GM18505 (cell line): ENCODE data around the gene PRDM2.
"Not testable (repeated sequence)": the region's sequence is repeated elsewhere in the genome, so short reads cannot be mapped to it uniquely, and the experiment has no call there.

Experiments used
- ATAC-seq: cut with Tn5 transposase; IDR thresholded peaks from one replicate; pipeline ENCODE4 v1.9.1; 2021; ENCODE audit not compliant: unreplicated experiment
- POLR2A ChIP-seq: IDR thresholded peaks from 4 replicates; pipeline ENCODE4 v1.6.1; 2011; ENCODE audit warnings: borderline replicate concordance; ENCODE audit not compliant: insufficient read depth, insufficient read length; ENCODE audit errors: extremely low read depth

The PRDM2 gene

GRCh38 chr1:13699936-13700520 is at the start of gene PRDM2:
TSS of gene PRDM2 (plus strand) at chr1:13700188. CDS start at chr1:13715606, 15,418 bp downstream.
- ATAC-seq: peak; percentile 44
- peak; percentile 73 for TF ChIP-seq POLR2A

- no peak for ATAC-seq
- TF ChIP-seq POLR2A: no peak
Observed at GRCh38 chr1:13651279-13651678, 48.7 kb upstream of the PRDM2 start.

- ATAC-seq: no peak
- TF ChIP-seq POLR2A: no peak
Observed at GRCh38 chr1:13652238-13652637, 47.8 kb upstream of the PRDM2 start.

GRCh38 chr1:13661539-13661938 is 38.4 kb upstream of the PRDM2 start:
- no peak for ATAC-seq

GRCh38 chr1:13662493-13662892 is 37.5 kb upstream of the PRDM2 start:
- no peak for TF ChIP-seq POLR2A
- no peak for ATAC-seq

More at GRCh38 chr1:13661539-13661938, 38.4 kb upstream of the PRDM2 start:
- TF ChIP-seq POLR2A: no peak

GRCh38 chr1:13663969-13664368 is 36.0 kb upstream of the PRDM2 start:
- no peak for ATAC-seq
- TF ChIP-seq POLR2A: no peak

- TF ChIP-seq POLR2A: no peak
- ATAC-seq: no peak
Observed at GRCh38 chr1:13664451-13664850, 35.5 kb upstream of the PRDM2 start.

GRCh38 chr1:13666317-13666716 is 33.7 kb upstream of the PRDM2 start:
- no peak for TF ChIP-seq POLR2A
- no peak for ATAC-seq

GRCh38 chr1:13667691-13668090 is 32.3 kb upstream of the PRDM2 start:
- TF ChIP-seq POLR2A: no peak
- ATAC-seq: peak; percentile 47

- TF ChIP-seq POLR2A: no peak
- no peak for ATAC-seq
Observed at GRCh38 chr1:13674377-13674776, 25.6 kb upstream of the PRDM2 start.

GRCh38 chr1:13675151-13675651 is 24.8 kb upstream of the PRDM2 start:
- no peak for ATAC-seq
- TF ChIP-seq POLR2A: no peak

- no peak for TF ChIP-seq POLR2A
- no peak for ATAC-seq
Observed at GRCh38 chr1:13677896-13678295, 22.1 kb upstream of the PRDM2 start.

GRCh38 chr1:13679651-13680050 is 20.3 kb upstream of the PRDM2 start:
- no peak for TF ChIP-seq POLR2A
- no peak for ATAC-seq

- ATAC-seq: not testable (repeated sequence)
Observed at GRCh38 chr1:13680609-13681008, 19.4 kb upstream of the PRDM2 start.

GRCh38 chr1:13681921-13682320 is 18.1 kb upstream of the PRDM2 start:
- no peak for ATAC-seq
- no peak for TF ChIP-seq POLR2A
